GM19025 (cell line): Measurements from ENCODE around the gene ZNF280B.
"Not testable (repeated sequence)": the region's sequence is repeated elsewhere in the genome, so short reads cannot be mapped to it uniquely, and the experiment has no call there.

ENCODE experiments used
- ATAC-seq: cut with Tn5 transposase; IDR thresholded peaks from one replicate; pipeline ENCODE4 v1.9.1; 2021; ENCODE audit warnings: mild to moderate bottlenecking, low read depth, moderate library complexity; ENCODE audit not compliant: unreplicated experiment

ZNF280B gene

DNA sequence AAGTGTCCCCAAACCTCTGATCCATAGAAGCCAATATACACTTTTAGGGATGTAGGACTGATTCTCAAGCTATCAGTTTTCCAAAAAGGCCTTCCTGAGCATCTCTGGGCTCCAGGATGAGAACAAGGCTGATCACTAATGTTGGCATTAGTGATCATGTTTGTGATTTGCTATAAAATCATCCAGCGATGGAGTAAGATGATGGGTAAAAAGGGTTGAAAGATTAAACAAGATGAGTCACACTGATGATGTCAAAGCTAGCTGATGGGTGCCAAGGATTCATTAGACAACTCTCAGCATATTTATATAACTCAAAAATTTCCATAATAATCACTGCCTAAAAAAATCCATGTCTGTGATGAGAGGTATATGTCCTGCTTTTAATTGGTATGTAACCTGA is 42.8 kb downstream of the ZNF280B start:
- no peak for ATAC-seq

- no peak for ATAC-seq
Observed at GRCh38 chr22:22465094-22465602, 43.4 kb downstream of the ZNF280B start.

GRCh38 chr22:22464541-22465054 is 43.9 kb downstream of the ZNF280B start:
- no peak for ATAC-seq

DNA sequence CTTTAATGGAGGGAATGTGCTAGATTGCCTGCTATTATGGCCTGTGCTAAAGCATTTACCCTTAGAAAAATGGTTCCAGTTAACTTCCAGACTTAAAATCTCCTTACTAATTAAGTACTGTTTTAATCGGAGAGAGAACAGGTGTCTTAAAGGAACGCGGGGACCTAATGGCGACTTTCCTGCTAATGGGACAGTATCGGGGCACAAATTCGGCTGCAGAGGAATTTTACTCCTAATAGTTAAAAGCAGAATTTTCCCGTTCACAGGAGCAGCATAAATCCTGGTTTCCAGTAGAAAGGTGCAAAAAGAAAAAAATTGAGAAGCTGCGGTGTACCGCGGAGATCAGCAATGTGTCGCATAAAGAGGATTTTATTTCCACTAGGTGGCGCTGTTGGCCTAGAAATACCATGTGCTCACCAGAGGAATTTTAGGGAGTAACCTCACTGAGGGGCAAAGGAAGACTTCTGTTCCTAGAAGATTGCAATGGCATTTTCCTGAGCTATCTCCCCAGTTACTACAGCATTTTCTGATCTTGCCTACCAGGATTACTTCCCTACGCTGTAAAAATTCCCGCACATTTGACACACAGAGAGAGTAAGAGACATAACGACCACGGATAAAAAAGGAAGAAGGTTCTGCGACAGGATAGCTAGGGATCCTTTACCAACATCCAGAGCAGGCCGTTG is 44.5 kb downstream of the ZNF280B start:
- no peak for ATAC-seq

DNA sequence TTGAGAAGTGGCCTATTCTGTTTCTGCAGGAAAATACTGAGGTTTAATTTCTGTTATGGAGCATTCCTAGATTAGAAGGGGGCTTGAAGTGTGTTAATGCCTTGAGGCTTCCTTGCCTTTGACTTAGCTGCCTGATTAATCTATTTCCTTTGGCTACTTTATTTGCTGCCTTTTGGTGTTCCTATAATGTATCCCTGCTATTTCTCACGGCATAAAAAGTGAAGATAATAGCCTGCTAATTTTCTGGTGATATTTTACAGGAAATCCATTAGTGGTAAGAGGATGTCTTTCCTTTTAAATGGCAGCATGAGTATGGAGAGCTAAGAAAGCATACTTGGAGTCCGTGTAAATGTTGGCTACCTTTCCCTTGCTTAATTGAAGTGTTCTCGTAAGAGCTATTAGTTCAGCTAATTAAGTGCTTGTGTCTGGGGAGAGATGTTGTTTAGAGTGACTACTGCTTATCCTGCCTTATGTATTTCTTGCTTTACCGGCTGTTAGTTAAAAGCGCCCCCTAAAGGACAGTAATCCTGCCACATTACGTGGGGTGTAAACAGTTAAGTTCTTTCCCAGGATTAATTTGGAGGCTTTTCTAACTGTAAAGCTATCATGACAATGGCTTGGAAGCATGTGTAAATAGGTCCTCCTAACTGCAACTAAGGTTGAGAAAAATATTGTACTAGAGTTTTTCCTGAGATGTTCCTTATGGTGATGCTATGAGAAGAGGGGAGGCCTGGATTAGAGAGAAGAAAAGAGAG is 45.6 kb downstream of the ZNF280B start:
- no peak for ATAC-seq

- no peak for ATAC-seq
Observed at GRCh38 chr22:22461583-22461982, 47.0 kb downstream of the ZNF280B start.

GRCh38 chr22:22461111-22461510 is 47.4 kb downstream of the ZNF280B start:
- ATAC-seq: no peak

GRCh38 chr22:22460635-22461034 is 47.9 kb downstream of the ZNF280B start:
- ATAC-seq: no peak

- ATAC-seq: no peak
Observed at GRCh38 chr22:22460060-22460459, 48.5 kb downstream of the ZNF280B start.

GRCh38 chr22:22458896-22459588 is 49.5 kb downstream of the ZNF280B start:
- no peak for ATAC-seq

GRCh38 chr22:22458387-22458786 is 50.2 kb downstream of the ZNF280B start:
- ATAC-seq: no peak

DNA sequence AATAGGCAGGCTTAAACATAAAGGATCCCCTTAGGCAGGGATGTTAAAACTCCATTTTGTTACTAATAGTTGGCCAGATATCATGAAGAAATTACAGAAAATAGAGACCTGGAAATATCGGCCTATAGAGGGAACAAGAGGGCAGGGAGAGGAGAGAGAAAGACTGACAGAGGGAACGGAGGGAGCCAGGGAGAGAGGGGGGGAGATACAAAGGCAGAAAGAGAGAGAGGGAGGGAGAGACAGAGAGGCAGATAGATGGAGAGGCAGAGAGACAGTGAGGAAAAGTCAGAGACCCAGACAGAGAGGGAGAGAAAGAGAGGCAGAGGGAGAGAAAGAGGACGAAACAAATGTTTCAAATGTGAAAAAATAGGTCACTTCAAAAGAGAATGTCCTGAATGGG is 53.5 kb downstream of the ZNF280B start:
- no peak for ATAC-seq

GRCh38 chr22:22452996-22453686 is 55.4 kb downstream of the ZNF280B start:
- ATAC-seq: no peak

- ATAC-seq: no peak
Observed at GRCh38 chr22:22452211-22452610, 56.3 kb downstream of the ZNF280B start.

GRCh38 chr22:22450343-22450839 is 58.2 kb downstream of the ZNF280B start:
- peak; percentile 93 for ATAC-seq

GRCh38 chr22:22449819-22450218 is 58.7 kb downstream of the ZNF280B start:
- ATAC-seq: no peak

DNA sequence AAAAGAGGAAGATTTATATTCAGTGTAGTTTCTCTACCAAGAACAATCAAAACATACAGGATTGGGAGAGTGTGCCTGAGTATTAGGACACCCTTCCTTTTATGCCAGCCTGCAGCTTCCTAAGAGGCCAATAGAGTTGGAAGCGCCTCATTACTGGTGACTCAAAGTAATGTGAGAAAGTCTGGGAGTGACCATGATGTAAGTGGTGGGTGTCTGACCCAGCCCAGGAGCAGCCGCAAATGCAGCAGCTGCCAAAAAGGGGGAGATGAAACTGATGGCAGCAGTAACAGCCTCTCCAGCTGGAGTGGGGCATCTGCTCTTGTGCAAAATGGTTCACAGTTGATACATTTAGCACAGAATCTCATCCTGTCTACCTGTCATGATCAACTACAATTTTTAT is 62.0 kb downstream of the ZNF280B start:
- no peak for ATAC-seq

DNA sequence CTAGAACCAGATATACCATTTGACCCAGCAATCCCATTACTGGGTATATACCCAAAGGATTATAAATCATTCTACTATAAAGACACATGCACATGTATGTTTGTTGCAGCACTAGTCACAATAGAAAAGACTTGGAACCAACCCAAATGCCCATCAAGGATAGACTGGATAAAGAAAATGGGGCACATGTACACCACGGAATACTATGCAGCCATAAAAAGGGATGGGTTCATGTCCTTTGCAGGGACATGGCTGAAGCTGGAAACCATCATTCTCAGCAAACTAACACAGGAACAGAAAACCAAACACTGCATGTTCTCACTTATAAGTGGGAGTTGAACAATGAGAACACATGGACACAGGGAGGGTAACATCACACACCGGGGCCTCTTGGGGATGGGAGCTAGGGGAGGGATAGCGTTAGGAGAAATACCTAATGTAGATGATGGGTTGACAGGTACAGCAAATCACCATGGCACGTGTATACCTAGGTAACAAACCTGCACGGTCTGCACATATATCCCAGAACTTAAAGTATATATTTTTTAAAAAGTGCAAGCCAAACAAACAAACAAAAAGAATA is 64.4 kb downstream of the ZNF280B start:
- not testable (repeated sequence) for ATAC-seq

- ATAC-seq: no peak
Observed at GRCh38 chr22:22442928-22443709, 65.4 kb downstream of the ZNF280B start.
